Choroid plexus epithelial cell (primary cell): ENCODE measurements around the gene COX19.
A peak's percentile ranks its signal among the peaks of the same experiment; 100 is the strongest.

ENCODE experiments used
- DNase-seq: peaks from one replicate; pipeline ENCODE4 v3.0.0-alpha.2; 2010; ENCODE audit warnings: low read depth
- H3K4me3 ChIP-seq: 2 replicates; pipeline ENCODE4 v1.5.1; 2011; ENCODE audit warnings: low read depth, mild to moderate bottlenecking, control low read depth, low read length, moderate library complexity
- CTCF ChIP-seq: conservative IDR thresholded peaks from 2 replicates; pipeline ENCODE4 v1.5.1; 2011; ENCODE audit warnings: low read depth, mild to moderate bottlenecking, control low read depth, inconsistent platforms, low read length, moderate library complexity

Gene COX19

GRCh38 chr7:974172-974571 lies 1.2 kb downstream of the COX19 start:
- DNase-seq, result peak; percentile 25
- H3K4me3 ChIP-seq, result peak overlapping the region; percentile 100

GRCh38 chr7:973312-973711 lies 2.0 kb downstream of the COX19 start:
- TF ChIP-seq CTCF, result no peak
- H3K4me3 ChIP-seq, result no peak overlapping the region
- DNase-seq, result no peak

More at GRCh38 chr7:974172-974571, 1.2 kb downstream of the COX19 start:
- no peak for TF ChIP-seq CTCF

GRCh38 chr7:972676-973309 lies 2.6 kb downstream of the COX19 start:
- no peak for TF ChIP-seq CTCF
- DNase-seq, result peak; percentile 43
- H3K4me3 ChIP-seq, result no peak overlapping the region

GRCh38 chr7:972110-972509 lies 3.2 kb downstream of the COX19 start:
- DNase-seq, result no peak
- no peak overlapping the region for H3K4me3 ChIP-seq
- TF ChIP-seq CTCF, result no peak

- TF ChIP-seq CTCF, result no peak
Measured at GRCh38 chr7:970744-971143, 4.6 kb downstream of the COX19 start.

GRCh38 chr7:969403-969802 lies 5.9 kb downstream of the COX19 start:
- no peak for DNase-seq
- no peak for TF ChIP-seq CTCF
- no peak overlapping the region for H3K4me3 ChIP-seq

More at GRCh38 chr7:970744-971143, 4.6 kb downstream of the COX19 start:
- DNase-seq, result no peak
- H3K4me3 ChIP-seq, result no peak overlapping the region

GRCh38 chr7:968205-969105 lies 6.9 kb downstream of the COX19 start:
- TF ChIP-seq CTCF, result no peak
- DNase-seq, result no peak
- H3K4me3 ChIP-seq, result no peak overlapping the region
